Inflammatory macrophage treated with lipopolysaccharide for 1 hour (primary cell): ENCODE measurements around the gene IGSF3.

Experiments
- DNase-seq, 2 donors: peaks; one replicate each; pipeline ENCODE4 v3.0.0-alpha.2; 2020 to 2022

The IGSF3 gene

DNA sequence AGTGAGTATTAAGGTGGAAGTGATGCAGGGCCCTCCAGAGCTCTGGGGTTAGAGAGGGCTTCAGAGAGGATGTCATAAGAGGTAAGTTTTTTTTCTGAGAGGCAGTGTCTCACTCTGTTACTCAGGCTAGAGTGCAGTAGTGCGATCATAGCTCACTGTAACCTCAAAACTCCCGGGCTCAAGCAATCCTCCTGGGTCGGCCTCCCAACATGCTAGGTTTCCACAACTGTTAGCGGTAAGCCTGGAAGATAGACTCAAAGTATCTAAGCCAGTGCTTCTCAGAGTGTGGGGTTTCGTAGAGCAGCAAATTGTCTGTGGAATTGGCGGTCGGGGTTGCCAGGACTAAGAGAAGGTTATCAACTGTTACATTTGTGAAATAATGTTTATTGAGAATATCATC lies 18.6 kb upstream of the IGSF3 start:
- no peak for DNase-seq

DNA sequence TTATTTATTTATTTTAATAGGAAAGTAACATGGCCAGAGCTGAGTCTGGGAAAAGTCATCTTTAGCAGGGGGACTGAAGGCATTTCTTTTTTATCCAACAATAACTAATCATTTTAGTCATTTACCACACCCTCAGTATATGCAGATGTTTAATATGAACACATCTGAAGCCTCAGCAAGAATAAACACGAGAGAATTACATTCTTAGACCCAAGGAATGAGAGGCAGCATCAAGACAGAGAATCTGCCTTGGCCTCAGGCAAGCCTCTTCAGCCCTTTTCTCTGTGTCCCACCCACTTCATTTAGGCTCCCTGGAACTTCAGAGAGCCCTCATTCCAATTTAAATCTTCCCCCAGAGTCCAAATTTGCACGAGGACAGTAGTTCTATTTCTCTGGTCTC lies 17.0 kb upstream of the IGSF3 start:
- no peak for DNase-seq

DNA sequence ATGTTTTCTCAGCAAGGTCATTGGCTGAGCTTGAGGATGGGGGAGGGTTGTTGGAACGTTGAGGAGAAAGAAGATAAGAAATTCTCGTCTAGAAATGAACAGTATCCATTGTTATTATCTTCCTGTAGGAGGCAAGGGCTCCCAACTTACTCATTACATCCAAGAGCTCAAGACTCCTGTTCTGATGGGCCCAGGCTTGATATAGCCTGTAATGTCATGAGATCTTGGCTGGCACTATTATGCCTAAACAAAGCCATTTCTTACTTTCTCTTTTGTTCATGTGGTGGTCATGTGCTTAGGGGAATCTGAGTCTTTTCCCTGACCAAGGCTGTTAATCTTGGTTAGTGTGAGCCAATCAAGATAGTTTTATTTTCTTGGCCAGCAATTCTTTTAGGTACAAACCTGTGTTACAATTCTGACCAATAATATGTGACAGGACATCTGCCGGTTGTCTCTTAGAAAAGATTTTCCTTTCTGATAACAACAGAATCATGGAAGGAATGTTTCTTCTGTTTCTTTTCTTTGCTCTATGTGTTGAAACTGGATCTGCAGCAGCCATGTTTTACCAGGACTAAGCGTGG lies 15.2 kb upstream of the IGSF3 start:
- no peak for DNase-seq

DNA sequence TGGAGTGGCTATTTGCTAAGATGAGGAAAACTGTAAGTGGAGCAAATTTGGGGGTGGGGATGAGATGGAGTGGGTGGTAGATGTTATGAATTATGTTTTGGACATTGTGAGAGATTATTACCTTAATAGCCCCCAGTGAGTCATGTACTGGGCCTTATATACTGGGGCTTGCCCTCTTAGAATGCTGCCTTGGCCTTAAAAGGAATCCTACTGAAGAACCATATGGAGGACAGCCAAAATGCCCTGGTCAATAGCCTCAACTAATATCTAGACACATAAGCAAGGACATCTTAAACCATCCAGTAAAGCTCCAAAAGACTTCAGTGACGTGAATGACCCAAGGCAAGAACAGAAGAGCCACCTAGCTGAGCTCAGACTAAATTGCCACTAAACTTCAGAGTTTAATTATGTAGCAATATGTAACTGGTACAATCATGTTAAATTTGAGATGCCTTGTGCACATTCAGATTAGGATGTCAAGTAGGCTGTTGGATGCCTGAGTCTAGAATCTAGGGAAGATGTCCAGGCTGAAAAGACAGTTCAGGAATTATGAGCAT lies 13.9 kb upstream of the IGSF3 start:
- DNase-seq: no peak

DNA sequence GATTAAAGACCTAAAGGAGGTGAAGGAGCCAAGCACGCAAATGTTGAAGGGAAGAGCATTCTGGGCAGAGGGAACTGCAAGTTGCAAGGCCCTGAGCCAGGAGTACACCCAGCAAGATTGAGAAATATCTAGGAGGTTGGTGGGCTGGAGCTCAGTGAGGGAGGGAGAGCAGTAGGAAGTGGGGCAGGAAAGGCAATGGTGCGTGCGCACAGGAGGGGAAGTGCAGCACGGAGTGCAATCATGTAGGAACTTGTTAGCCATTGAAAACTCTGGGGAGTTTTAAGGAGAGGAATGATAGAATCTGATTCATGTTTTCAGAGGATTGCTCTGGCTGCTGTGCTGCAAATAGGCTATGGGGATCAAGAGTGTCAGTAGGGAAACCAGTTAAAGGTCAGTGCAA lies 13.2 kb upstream of the IGSF3 start:
- no peak for DNase-seq

DNA sequence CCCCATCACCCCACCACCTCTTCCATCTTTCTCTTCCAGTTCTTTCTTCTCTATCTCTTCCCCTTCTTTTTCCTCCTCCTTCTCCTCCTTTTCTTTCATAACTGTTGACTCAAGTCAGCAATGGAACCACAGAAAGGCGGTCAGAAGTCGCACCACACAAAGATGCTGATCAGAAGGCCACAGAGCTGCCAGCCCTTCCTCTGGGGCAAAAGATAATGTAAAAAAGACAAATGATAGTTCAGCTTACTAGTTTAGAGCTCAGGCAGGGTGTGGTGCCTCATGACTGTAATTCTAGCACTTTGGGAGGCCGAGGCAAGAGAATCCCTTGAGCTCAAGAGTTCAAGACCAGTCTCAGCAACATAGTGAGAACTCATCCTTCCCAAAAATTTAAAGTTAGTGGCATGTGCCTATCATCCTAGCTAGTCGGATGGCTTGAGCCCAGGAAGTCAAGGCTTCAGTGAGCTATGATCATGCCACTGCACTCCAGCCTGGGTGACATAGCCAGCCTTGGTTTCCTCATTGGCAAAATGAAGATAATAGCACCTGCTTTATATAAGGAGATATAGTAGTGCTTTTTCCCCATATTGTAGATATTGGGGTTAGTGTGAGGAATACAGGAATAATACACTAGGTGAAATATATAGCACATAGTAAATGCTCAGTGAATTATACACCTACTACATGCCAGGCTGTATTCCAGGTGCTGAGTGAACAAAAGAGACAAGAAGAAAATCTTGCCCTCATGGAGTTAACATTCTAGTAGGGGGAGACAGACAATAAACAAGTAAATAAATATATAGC lies 12.5 kb upstream of the IGSF3 start:
- DNase-seq: no peak

DNA sequence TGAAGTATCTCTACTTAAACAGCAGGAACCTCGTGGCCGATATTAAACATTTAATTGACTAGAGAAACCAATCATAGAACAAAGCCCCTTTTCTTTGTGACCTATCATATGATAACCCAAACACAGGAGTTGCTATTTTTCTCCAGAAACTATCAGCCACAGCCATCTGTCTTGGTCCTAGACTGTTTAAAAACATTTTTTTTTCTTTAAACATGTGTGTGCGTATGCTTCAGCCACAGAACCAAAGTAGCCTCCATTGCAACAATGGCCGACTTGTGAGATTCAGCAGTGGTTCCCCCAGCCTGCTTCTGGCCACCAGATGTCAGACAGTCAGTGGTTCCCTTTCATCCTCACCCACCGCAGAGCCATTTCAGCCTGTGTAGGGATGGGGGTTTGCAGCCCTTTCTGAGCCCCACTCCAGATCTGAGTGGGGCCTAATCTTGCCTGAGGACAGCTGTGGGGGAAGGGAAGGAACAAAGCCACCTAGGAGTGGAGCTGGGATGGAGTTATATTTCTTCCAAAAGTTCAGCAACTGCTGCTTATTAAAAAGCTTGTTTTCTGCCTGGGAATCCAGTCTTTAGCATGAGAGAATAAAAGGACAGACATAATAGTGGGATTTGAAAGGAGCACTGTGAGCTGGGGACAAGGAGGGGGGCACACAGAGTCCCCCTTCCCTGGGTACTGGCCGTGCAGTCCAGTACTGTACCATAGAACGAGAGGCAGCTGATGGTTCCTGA lies 11.7 kb upstream of the IGSF3 start:
- no peak for DNase-seq

DNA sequence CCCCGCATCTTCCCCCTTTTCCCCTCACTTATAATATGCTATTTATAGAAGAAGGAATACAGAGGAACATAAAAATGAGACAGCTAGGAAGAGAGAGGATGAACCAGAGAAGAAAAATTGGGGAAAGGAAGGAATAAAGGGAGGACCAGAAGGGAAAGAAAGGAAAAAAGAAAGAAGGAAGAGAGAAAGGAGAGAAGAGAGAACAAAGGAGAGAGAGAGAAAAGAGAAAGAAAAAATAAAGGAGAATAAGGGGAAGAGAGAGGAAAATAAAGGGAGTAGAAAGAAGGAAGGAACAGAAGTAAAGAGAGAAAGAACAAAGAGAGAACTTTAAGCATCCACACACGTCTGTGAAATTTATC lies 11.2 kb upstream of the IGSF3 start:
- no peak for DNase-seq

DNA sequence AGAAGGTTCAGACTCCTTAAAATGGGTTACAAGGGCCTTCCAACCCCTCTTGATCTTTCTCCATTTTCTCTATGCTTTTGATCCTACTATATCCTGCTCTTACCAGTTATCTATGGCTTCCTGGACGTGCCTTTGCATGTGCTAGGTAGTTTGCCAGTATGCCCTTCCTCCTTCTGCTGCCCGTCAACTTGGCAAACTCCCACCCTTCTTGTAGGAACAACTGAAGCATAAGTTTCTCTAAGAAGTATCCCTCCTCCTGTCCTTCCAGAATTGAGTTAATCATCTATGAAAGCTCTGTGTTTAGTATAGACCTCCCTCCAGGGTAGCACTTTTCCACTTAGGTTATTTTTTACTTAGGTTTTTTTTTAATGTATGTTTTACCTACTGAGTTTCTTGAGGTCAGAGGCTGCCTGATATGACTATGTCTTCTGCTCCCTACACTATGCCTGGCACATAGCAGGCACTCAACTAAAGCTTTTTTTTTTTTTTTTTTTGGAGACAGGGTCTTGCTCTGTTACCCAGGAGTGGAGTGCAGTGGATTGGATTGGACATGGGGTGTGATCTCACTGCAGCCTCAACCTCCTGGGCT lies 10.0 kb upstream of the IGSF3 start:
- no peak for DNase-seq

DNA sequence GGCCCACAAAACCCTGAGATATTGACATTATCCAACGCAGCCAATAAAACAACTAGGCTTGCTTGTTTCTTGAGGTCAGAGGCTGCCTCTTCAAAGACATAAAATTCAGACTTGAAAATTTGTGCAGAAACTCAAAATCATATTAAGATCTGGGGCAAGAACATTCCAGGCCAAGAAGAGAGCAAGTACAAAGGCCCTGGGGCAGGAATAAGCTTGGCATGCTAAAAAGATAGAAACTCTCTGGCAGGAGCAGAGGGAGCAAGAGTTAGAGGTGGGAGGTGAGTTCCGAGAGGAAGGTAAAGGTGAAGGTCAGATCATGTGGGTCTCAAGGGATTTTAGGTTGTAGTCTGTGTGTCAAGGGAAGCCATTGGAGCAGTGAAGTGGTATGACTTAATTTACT lies 8.8 kb upstream of the IGSF3 start:
- DNase-seq: no peak

DNA sequence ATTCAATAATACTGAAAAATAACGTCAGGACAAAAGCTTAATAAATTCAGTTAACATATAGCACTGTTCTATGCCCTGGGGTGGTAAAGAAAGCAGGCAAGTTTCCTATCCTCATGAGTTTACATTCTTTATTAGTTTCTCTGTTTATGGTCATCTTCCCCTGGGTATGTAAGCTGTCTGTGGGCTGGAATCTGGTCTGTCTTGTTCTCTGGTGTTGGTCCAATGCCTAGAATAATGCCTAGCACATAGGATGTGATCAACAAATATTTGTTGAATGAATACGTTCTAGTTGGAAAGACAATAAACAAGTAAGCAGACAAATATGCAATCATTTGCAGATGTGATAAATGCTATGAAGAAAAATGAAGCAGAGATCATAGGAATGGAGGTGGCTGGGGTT lies 7.2 kb upstream of the IGSF3 start:
- no peak for DNase-seq

DNA sequence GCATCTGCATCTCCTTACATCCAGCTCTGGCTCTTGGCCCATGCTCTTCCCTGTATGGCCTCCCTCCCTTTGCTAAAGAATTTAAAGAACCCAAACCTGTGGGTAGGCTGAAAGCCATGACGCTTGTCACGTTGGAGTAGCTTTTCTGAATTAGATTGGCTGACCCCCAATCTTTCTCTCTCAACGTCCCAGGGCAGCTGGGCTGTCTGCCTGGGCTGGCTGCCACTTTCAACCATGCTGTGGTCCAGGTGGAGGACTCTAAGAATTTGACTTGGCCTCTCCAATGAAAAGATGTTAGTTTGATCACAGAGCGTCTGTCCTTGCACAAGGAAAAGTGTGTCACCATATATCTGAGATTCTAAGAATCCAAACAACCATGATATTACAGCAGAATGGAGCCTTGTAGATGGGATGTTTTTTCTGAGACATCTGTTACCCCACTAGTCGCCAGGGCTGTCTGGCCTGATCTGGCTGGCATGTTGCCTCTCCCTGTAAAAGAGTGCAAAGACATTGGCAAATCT lies 6.5 kb upstream of the IGSF3 start:
- no peak for DNase-seq

DNA sequence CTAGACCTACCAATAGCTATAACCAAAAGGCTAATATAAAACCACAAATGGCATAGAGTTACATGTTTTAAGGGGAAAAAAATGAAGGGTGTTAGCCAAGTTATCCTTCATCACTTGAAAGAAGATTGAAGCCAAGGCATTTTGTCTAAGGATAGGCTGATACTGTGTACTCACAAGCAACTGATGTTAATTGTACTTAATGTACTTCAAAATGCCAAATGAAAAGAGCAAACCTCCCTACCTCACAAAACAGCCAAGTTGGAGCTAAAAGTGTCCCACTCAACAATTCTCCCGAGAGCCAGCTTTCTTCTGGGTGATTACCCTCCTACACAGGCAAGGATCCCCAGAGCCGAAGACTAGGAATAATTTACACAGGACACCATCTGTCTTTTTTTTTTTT lies 4.4 kb upstream of the IGSF3 start:
- no peak for DNase-seq

DNA sequence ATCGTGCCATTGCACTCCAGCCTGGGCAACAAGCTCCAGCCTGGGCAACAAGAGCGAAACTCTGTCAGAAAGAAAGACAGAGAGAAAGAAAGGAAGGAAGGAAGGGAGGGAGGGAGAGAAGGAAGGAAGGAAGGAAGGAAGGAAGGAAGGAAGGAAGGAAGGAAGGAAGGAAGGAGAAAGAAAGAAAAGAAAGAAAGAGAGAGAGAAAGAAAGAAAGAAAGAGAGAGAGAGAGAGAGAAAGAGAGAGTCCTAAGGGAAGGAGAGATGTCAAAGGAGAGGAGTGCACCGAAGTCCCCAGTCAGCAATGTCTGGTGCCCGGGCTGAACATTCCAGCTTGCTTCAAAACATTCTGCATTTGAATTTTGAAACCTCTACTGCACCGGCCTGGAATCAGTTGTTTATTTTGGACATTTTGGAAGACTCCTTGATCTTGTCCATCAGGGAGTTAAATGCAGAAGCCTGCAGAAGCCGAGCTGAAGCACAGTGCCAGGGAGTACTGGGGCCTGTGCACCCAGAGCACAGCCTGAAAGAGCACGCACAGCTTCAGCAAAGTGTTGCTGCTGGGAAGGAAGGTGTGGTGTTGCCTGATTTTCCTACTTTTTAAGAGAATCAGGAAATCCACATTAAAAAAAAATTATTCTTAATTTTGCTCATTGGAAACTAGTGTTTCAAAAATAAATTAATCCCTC lies 3.7 kb upstream of the IGSF3 start:
- no peak for DNase-seq

DNA sequence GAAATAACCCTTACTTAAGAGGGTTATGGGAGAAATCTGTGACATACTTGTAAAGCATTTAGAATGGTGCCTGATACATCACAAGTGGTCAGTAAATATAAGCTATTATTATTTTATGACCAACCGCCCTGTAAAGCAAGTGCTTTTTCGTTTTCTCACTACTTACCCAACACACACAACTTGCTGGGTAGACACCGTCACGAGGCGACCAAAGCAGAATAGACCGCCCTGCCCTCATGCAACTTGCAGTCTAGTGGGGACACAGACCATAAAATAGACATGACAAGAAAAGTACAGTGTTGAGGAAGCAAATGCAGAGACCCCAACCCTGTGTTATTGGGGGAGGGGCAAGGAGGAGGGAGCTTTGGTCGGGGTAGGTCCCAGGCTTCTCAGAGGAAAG lies 744 bp upstream of the IGSF3 start:
- no peak for DNase-seq

DNA sequence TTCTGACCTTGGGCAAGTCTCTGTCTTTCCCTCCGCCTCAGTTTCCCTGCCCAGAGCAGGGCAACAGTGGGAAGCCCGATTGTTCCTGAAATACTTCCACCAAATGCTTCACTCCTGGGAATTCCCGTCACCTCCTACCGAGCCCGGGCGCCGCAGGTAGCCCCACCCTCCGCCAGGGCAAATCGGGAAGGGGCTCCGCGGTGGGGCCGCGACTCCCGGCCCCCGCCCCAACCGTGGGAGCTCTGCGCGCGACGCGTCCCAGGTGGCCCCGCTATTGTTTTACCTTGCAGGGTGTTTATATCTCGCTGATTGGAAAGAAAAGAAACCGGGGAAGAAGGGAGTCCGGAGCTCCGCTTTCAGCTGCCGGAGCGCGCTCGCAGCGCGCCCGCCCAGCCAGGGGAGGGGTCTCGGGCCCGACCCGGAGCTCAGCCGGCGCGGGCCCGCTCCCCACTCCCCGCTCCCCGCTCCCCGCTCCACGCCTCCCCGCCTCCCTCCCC lies 407 bp downstream of the IGSF3 start:
- DNase-seq: no peak

DNA sequence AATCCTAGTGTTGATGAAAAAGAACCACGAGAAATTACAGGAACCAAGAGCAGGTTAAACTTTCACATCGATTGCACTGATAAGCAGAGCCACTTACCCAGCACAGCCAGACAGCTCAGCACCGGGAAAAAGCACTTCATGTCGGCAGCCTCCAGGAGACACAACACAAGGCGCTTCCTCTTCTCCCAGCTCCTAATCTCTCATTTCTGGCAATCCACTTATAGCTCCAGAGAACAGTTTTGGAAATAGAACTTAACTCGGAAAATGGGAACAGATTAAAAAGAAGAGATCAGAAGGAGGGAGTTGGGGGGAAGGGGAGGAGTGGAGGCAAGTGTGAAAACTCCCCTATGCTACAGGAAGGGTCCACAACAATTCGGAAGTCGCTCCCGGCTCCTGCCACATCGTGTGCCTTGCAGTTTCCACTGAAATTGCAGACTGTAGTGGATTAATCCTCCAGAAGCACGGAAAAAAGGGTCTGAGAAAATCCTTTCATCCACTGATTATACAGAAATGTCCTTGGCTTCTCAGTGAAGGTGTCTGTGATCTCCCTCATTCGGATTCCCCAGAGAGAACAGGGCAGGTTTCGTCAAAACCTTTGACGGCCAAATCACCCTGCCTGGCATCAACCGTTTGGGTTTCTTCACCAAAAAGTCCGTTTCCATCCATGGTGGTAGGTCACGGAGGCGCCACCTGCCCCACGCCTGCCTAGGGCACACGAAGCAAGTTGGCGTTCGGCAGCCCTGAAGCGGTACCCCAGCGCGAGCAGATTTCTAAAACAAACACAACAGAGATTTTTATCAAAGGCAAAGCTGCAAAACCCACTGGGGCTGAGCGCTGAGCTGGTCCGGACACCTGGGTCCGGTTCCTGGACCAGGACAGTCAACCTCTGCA lies 1.1 kb downstream of the IGSF3 start:
- no peak for DNase-seq

DNA sequence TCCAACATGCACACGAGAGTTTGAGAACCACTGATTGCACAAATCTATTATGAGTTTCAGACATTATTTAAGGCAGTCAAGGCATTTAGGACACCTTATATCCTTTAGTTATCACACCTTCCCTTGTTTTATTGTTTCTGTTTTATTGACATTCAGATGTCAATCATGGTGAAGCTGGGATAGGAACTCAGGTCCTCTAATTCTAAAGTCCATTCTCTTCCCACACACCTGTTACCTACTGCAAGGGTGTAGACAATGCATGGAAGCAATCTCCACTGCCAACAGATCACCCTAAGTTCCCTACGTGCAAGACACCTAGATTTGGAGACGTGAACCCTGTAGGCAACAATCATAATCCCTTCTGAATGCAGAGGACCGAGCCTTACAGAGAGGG lies 2.6 kb downstream of the IGSF3 start:
- DNase-seq: no peak

DNA sequence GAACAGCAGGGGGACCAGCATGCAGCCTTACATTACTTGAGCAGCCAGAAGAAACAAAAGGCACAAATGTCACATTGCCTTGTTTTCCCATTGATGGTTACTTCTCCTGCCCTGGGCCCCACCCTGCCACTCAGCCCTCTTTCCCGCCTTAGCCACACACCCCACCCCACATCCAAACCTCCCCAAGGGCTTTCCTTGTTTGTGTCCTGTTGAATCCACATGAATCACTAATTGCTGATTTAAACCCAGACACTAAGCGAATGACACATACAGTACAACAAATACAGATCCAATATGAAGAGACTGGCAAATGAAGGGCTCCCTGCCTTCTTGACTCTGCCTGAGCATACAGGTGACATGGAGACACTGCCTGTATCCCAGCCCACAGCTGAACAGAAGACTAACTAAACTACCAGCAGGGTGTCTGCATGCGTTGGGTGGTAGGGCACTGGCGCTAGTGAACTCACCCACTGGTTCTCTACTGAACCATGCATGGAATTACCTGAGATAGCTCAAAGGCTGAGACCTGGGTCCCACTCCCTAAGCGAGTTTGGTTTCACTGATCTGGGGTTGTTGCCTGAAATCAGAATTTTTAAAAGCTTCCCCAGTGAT lies 3.1 kb downstream of the IGSF3 start:
- no peak for DNase-seq

DNA sequence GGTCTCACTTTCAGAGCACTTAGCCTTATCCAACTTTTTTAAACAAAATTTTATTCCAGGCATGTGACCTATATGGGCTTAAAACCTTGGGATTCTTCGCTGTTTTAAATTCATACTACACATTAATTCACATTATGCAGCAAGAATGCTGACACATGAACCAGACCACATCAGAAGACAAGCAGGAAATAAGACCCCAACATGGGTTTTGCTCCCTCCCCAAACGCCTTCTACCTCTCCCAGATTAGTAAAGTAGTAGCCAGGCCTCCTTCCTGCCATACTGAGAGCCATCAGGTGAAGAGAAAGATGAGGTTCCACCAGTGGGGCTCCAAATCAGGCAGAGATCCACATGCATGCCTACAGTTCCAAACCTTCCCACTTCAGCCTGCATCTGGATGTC lies 3.7 kb downstream of the IGSF3 start:
- no peak for DNase-seq

DNA sequence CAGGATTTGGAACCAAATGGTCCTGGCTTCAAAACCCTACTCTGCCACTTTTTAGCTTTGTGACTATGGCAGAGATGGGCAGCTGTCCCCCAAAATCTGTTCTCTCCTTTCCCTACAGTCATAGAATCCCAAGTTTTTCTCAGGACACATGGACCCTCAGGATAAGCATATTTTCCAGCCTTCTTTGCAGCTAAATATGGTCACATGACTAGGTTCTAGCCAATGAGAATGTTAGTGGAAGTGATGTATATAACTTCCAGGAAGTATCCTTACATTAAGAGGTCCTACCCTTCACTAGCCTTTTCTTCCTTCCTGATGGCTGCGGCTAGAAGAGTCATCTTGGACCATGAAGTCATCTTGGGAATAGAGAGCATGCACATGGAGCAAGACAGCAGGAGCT lies 5.9 kb downstream of the IGSF3 start:
- no peak for DNase-seq
